ENCODE measurements around the gene ZIC3.

Gene ZIC3

DNA sequence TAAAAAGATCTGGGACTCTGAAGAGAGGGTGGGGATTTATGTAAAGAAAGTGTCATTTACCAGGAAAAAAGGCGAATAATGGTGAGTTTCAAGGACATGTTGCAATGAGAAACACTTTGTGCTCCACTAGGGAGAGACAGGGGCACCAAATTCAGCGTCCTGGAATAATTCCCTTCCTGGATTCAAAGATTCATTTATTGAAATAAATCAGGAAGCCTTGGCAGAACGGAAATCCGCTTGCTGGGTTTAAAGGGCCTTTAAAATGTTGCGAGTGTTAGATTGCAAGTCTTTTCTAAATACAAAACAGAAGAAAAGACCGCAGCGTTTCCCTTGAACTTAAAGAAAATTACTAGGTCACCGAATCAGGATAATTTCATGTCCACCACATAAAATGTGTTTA is 3.8 kb upstream of the ZIC3 start:
- H3K4me3 ChIP-seq, result no peak overlapping the region
- no peak overlapping the region for H3K4me2 ChIP-seq
- peaks cover 21% of the 10 kb centered on the region for H3K9me3 ChIP-seq
- H3K36me3 ChIP-seq, result no peaks in the 10 kb centered on the region
- H4K20me1 ChIP-seq, result no peaks in the 10 kb centered on the region
- H3K4me1 ChIP-seq, result no peaks in the 10 kb centered on the region
- H3K27ac ChIP-seq, result no peak overlapping the region
- no peak for TF ChIP-seq Cebpa-rat (IDR thresholded peaks at IDR 0.05)
- H3K27me3 ChIP-seq, result peaks cover 77% of the 10 kb centered on the region
- H3K9ac ChIP-seq, result no peak overlapping the region

DNA sequence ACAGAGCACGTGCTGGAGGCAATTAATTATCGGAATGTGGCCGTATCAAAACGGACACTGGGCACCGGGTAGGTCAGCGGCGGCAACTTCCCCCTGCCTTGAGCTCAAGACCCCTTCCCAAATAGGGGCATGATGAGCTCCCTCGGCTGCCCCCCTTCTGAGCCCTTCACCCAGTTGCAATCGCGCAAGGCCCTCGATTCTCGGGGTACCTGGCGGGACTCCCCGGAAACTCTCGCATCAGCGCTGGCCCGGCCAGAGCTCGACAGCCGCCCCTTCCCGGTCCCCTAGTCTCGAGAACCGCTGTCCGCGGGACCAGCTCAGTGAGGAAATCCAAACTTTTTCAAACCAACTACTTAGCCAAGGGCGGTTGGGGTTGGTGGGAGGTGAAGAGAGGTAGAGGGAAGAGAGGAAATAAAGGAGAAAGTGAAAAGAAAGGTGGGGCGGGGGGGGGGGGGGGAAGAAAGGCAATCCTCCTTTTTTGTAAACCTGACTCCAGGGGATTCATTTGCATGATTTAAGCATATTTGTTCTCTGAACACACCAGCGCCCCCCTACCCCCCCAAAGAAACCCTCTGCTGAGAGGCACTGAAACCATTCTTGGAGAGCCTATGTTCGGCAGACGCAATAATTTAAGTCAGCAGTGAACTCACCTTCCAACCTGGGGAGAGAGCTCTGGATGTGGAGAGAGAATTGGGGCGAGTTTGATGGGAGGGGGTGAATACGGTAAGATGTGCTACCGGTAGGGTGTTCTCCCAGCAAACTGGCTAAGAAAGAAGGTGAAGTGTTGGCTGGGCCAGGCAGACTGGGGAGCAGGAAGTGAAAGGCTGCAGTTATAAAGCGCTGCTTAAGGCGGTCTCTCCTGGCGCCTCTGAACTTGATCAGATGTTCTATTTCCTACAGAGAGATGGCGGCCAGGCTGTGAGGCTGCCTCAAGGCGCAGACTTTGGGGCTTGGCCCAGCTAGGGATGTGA is 2.0 kb upstream of the ZIC3 start:
- Histone ChIP-seq H3K4me2 (no peak overlapping the region), H3K9ac (no peak overlapping the region), H3K4me1 (no peaks in the 10 kb centered on the region), H3K27me3 (peaks cover 62% of the 10 kb centered on the region), H3K27ac (no peak overlapping the region), H3K4me3 (no peak overlapping the region), H4K20me1 (no peaks in the 10 kb centered on the region), H3K9me3 (peaks cover 34% of the 10 kb centered on the region), H3K36me3 (no peaks in the 10 kb centered on the region)
- TF ChIP-seq Cebpa-rat (IDR thresholded peaks at IDR 0.05), result no peak

DNA sequence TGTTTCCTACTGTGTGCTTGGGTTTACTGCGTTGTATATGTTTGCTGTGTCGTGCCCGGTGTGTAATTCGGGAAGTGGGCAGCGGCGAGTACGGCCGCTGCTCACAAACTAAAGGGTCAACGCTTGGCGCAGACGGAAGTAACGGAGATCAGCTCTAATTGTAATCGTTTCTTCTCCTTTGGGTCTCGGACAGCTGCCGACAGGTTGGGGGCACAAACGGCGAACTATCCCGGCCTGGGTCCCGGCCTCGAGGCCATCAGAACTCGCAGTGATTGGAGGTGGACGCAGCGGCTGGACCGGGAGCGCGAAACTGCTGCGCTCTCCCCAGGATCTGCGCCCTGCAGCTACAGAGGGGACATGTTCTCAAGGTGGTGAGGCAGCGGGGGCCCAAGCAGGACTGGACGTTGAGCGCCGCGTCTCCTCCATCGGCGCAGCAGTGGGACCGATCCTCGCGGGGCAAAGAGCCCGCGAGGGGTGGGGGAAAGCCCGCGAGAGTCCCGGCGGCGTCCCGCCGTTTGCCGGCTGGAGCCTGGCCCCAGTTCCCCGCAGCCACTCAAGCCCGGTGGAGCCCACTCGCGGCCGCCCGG is 516 bp upstream of the ZIC3 start:
- Histone ChIP-seq H3K4me1 (no peaks in the 10 kb centered on the region), H3K9ac (no peak overlapping the region), H3K36me3 (no peaks in the 10 kb centered on the region), H3K27ac (no peak overlapping the region), H3K27me3 (peaks cover 60% of the 10 kb centered on the region), H3K4me3 (no peak overlapping the region), H3K4me2 (no peak overlapping the region), H3K9me3 (peaks cover 38% of the 10 kb centered on the region), H4K20me1 (no peaks in the 10 kb centered on the region)
- TF ChIP-seq Cebpa-rat (IDR thresholded peaks at IDR 0.05), result no peak

DNA sequence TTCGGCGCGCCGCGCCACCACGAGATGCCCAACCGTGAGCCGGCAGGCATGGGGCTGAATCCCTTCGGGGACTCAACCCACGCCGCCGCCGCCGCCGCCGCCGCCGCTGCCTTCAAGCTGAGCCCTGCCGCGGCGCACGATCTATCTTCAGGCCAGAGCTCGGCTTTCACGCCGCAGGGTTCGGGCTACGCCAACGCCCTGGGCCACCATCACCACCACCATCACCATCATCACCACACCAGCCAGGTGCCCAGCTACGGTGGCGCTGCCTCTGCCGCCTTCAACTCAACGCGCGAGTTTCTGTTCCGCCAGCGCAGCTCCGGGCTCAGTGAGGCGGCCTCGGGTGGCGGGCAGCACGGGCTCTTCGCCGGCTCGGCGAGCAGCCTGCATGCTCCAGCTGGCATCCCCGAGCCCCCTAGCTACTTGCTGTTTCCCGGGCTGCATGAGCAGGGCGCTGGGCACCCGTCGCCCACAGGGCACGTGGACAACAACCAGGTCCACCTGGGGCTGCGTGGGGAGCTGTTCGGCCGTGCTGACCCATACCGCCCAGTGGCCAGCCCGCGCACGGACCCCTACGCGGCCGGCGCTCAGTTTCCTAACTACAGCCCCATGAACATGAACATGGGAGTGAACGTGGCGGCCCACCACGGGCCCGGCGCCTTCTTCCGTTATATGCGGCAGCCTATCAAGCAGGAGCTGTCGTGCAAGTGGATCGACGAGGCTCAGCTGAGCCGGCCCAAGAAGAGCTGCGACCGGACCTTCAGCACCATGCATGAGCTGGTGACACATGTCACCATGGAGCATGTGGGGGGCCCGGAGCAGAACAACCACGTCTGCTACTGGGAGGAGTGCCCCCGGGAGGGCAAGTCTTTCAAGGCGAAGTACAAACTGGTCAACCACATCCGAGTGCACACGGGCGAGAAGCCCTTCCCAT is 1.1 kb downstream of the ZIC3 start:
- H3K4me2 ChIP-seq, result no peak overlapping the region
- H3K9ac ChIP-seq, result no peak overlapping the region
- no peaks in the 10 kb centered on the region for H3K4me1 ChIP-seq
- peaks cover 38% of the 10 kb centered on the region for H3K9me3 ChIP-seq
- H3K27me3 ChIP-seq, result peaks cover 58% of the 10 kb centered on the region
- H3K4me3 ChIP-seq, result no peak overlapping the region
- no peak for TF ChIP-seq Cebpa-rat (IDR thresholded peaks at IDR 0.05)
- no peak overlapping the region for H3K27ac ChIP-seq
- H4K20me1 ChIP-seq, result no peaks in the 10 kb centered on the region
- no peaks in the 10 kb centered on the region for H3K36me3 ChIP-seq

DNA sequence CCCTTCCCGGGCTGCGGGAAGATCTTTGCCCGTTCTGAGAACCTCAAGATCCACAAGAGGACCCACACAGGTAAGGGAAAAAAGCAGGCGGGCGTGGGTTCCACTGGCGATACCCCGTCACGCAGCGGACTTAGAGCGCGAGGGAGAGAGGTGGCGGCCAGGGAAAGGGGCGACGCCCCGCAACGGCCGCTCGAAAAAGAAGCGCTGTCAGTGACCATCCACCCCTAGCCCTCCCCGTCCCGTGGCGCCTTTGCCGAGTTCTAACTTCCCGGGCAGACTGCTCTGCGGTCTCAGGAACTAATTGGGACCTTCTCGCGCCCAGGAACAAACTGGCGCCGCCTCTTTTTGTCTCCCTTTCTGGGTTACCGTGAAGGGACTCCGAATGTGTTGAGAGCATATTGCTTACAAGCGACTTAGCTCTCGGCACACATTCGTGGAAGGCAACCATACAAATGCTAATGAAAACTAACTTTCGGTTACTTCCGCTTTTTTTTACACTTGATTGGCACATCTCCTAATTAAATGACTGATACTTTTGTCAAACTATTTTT is 1.8 kb downstream of the ZIC3 start:
- no peaks in the 10 kb centered on the region for H3K36me3 ChIP-seq
- H3K4me1 ChIP-seq, result no peaks in the 10 kb centered on the region
- H3K27ac ChIP-seq, result no peak overlapping the region
- H3K4me2 ChIP-seq, result no peak overlapping the region
- no peak overlapping the region for H3K9ac ChIP-seq
- no peak overlapping the region for H3K4me3 ChIP-seq
- H3K27me3 ChIP-seq, result peaks cover 55% of the 10 kb centered on the region
- H3K9me3 ChIP-seq, result peaks cover 38% of the 10 kb centered on the region
- TF ChIP-seq Cebpa-rat (IDR thresholded peaks at IDR 0.05), result no peak
- no peaks in the 10 kb centered on the region for H4K20me1 ChIP-seq

DNA sequence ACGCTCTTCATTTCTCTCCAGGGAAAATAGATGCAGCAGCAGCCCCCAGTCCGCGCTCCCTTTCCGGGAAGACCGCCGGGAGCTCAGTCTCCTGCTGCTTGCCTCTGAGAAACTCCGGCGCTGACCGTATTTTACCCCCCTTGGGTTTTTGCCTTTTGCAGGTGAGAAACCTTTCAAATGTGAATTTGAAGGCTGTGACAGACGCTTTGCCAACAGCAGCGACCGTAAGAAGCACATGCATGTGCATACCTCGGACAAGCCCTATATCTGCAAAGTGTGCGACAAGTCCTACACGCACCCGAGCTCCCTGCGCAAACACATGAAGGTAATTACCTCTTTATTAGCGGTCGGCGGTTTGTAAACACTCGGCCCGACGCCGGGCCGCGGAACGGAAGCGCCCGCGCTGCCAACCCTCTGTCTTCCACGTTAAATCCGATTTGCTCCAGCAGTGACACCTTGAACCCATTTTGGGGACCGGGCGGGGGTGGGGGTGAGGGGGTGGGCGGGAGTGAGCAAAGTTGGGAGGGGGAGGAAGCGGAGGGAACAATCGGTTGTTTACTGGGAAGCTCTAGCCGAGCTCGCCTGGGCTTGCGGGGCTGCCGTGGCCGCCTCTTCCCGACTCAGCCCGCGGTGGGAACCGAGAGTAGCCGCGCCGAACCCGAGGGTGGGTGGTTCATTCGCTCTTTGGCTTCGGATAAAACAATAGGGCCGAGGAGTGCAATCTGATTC is 3.0 kb downstream of the ZIC3 start:
- no peak overlapping the region for H3K9ac ChIP-seq
- no peak overlapping the region for H3K4me2 ChIP-seq
- no peaks in the 10 kb centered on the region for H3K4me1 ChIP-seq
- H4K20me1 ChIP-seq, result no peaks in the 10 kb centered on the region
- H3K4me3 ChIP-seq, result no peak overlapping the region
- no peaks in the 10 kb centered on the region for H3K36me3 ChIP-seq
- H3K27ac ChIP-seq, result no peak overlapping the region
- TF ChIP-seq Cebpa-rat (IDR thresholded peaks at IDR 0.05), result no peak
- peaks cover 44% of the 10 kb centered on the region for H3K9me3 ChIP-seq
- H3K27me3 ChIP-seq, result peaks cover 54% of the 10 kb centered on the region

DNA sequence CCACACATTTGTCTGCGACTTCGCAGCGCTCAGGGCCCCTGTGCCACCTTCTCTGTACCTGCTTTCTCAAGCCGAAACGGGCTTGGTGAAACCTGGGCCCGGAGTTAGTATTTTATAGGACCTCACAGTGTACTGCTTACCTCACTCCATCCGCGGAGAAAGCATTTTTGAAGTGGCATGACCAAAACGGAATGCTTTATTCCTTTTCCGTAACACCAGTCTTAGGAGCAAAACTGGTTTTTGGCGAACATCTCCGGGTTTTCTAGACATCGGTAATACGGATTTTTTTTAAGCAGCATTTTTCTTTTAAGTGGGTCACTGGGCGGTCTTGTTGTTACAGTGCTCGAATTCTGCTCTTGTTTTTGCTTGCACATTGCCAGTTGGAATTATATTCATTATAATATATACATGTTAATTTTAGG is 3.6 kb downstream of the ZIC3 start:
- H3K4me2 ChIP-seq, result no peak overlapping the region

DNA sequence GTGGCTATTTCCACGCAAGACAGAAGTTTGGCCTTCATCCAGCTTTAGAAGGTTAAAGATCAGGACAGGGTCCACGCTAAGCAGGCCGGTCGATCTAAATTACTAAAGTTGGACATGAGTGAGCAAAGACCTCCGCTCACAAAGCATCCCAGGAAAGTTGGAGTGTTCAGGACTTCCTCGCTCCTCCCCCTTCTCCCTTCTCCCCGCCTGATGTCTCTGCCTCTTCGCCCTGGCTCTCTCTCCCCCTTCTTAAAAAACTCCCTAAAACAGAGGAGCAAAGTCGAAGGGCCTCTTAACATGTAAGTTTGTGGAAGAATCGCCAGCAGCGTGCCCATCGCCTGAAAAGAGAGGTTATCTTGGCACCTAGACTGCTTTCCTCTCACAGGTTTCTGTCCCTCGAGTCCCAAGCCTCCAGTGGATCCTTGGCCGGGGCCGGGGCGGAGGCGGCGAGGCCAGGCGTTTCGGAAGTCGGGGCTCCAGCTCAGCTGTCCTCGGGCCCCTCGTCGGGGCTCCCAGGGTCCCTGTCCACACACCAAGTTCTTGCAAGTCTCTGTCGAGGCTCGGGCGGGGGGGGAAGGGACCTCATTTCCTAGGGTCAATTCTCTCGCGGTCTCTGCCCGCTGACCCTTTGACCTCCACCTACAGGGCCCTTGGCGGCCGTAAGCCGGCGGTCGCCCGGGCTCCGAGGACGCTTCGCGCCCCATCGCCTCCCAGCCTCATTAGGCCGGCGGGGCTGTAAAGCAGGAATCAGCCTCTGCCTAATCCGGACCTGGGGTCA is 7.6 kb downstream of the ZIC3 start:
- H3K9me3 ChIP-seq, result peaks cover 28% of the 10 kb centered on the region
- H3K4me2 ChIP-seq, result no peak overlapping the region
- H3K9ac ChIP-seq, result no peak overlapping the region
- H4K20me1 ChIP-seq, result no peaks in the 10 kb centered on the region
- no peaks in the 10 kb centered on the region for H3K36me3 ChIP-seq
- H3K4me3 ChIP-seq, result no peak overlapping the region
- no peak for TF ChIP-seq Cebpa-rat (IDR thresholded peaks at IDR 0.05)
- no peak overlapping the region for H3K27ac ChIP-seq
- no peaks in the 10 kb centered on the region for H3K4me1 ChIP-seq
- peaks cover 83% of the 10 kb centered on the region for H3K27me3 ChIP-seq

More for the DNA sequence above, 3.6 kb downstream of the ZIC3 start:
- Histone ChIP-seq H3K36me3 (no peaks in the 10 kb centered on the region), H4K20me1 (no peaks in the 10 kb centered on the region), H3K4me1 (no peaks in the 10 kb centered on the region), H3K27me3 (peaks cover 50% of the 10 kb centered on the region), H3K9ac (no peak overlapping the region), H3K9me3 (peaks cover 50% of the 10 kb centered on the region), H3K27ac (no peak overlapping the region), H3K4me3 (no peak overlapping the region)
- TF ChIP-seq Cebpa-rat (IDR thresholded peaks at IDR 0.05), result no peak

Data from BLaER1 (cell line).